Brain pericyte (primary cell): Measurements from ENCODE around the gene MIPOL1.
"Not testable (repeated sequence)": the region's sequence is repeated elsewhere in the genome, so short reads cannot be mapped to it uniquely, and the experiment has no call there.

Experiments used
- DNase-seq: peaks from one replicate; pipeline ENCODE4 v3.0.0-alpha.2; 2012; ENCODE audit warnings: low read depth, low spot score

The MIPOL1 gene

DNA sequence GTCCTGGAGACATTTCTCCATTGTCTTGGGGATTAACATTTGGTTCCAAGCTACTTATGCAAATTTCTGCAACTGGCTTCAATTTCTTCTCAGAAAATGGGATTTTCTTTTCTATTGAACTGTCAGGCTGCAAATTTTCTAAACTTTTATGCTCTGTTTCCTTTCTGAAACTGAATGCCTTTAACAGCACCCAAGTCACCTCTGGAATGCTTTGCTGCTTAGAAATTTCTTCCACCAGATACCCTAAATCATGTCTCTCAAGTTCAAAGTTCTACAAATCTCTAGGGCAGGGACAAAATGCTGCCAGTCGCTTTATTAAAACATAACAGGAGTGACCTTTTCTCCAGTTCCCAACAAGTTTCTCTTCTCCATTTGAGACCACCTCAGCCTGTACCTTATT lies 264.7 kb downstream of the MIPOL1 start:
- DNase-seq, result not testable (repeated sequence)

DNA sequence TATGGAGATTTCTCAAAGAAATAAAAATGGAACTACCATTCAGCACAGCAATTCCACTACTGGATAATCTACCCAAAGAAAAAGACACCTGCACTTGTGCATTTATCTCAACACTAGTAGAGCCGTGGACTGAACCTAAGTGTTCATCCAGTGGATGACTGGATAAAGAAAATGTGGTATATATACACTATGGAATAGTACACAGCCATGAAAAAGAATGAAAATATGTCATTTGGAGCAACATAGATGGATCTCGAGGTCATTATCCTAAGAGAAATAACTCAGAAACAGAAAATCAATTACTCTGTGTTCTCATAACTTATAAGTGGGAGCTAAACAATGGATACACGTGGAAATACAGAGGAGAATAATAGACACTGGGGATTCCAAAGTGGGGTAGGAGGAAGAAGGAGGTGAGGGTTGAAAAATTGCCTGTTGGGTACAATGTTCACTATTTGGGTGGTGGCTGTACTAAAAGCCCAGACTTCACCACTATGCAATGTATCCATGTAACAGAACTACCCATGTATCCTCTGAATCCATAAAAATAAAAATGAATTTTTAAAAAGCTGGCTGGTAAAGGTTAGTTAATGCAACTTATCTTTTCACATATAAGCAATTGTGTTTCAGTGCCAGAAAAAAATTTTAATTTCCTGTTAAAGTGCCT lies 266.6 kb downstream of the MIPOL1 start:
- DNase-seq, result no peak

DNA sequence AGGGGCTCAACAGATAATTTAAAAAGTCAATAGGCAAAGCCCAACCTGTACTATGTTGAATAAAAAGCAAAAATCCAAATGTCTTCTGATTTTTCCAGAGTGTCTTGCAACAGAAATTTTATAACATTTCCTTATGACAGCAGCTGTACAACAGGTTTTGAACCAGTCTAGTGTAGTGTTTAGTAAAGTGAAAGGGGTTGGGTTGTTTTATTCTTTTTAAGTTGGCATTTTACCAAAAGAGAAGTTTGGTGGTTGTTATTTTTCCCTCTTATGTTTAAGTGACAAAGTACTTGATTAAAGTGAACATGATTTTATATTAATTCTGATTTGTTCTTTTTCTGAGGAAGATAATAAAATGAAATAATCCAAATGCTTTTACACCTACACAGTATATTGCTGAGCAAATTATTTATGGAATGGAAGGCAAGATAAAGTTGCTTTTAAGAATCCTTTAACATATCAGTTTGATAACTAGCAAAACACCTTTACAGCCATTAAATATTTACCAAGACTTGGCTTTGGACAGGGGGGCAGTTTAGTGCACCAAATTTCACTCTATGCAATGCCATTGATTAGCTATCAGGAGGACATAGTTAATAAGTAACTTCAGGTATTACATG lies 268.4 kb downstream of the MIPOL1 start:
- DNase-seq, result no peak

DNA sequence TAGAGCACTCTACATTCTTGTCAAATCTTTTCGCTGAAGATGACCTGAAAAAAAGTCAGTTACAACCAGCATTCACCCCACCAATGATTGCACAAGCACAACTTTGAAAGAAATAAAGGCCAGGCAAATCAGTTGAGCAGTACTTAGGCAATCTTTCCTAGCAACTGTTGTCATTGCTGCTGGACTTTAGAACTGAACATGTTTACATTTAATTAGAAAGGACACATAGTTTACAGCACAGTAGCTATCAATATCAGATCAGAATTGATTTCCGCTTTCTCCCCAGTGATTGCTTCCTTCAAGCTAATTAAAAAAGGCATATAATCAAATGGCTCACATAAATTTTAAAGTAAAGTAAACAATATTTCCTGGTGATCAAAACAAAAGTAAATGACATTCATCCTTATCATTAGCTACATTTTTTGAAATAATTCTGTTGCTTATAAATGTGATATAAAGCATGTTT lies 268.9 kb downstream of the MIPOL1 start:
- DNase-seq, result no peak

DNA sequence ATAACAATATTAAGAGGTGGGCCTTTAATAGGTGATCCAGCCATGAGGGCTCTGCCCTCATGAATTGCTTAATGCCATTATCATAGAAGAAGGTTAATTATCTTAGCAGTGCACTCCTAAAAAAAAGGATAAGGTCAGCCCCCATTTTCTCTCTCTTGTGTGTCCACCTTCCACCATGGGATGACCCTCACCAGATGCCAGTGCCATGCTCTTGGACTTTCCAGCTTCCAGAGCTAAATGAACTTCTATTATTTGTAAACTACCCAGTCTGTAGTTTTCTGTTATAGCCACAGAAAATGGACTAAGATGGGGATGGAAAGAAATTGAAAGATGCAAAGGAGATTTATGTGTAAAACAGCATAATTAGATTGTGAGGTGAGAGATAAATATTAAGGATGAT lies 271.9 kb downstream of the MIPOL1 start:
- DNase-seq, result no peak

DNA sequence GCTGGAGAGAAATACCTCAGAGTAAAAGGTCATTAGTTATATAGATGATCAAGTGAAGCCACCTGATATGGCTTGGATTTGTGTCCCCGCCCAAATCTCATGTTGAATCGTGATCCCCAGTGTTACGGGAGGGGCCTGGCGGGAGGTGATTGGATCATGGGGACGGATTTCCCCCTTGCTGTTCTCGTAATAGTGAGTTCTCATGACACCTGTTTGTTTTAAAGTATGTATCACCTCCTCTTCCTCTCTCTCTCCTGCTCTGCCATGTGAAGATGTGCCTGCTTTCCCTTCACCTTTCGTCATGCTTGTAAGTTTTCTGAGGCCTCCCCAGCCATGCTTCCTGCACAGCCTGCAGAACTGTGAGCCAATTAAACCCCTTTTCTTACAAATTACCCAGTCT lies 272.5 kb downstream of the MIPOL1 start:
- no peak for DNase-seq

DNA sequence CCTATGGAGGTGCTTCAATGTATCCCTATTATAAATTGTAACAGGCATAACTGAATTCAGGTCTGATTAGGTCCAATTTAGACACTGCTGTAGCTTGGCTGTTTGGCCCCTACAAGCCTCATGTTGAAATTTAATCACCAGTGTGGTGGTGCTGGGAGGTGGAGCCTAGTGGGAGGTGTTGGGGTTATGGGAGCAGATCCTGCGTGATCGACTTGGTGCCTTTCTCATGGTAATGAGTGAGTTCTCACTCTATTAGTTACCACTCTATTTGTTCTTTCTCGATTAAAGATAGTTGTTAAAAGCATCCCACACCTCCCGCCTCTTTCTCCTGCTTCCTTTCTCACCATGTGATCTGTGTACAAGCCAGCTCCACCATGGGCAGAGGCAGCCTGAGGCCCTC lies 275.2 kb downstream of the MIPOL1 start:
- DNase-seq, result no peak

DNA sequence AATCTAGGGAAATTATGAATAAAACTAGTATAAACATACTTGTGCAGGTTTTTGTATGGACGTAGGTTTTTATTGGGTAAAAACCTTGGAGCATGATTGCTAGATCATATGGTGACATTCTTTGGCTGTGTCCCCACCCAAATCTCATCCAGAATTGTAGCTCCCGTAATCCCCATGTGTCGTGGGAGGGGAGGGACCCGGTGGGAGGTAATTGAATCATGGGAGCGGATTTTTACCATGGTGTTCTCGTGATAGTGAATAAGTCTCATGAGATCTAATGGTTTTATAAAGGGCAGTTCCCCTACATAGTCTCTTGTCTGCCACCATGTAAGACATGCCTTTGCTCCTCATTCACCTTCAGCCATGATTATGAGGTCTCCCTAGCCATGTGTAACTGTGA lies 276.5 kb downstream of the MIPOL1 start:
- no peak for DNase-seq

DNA sequence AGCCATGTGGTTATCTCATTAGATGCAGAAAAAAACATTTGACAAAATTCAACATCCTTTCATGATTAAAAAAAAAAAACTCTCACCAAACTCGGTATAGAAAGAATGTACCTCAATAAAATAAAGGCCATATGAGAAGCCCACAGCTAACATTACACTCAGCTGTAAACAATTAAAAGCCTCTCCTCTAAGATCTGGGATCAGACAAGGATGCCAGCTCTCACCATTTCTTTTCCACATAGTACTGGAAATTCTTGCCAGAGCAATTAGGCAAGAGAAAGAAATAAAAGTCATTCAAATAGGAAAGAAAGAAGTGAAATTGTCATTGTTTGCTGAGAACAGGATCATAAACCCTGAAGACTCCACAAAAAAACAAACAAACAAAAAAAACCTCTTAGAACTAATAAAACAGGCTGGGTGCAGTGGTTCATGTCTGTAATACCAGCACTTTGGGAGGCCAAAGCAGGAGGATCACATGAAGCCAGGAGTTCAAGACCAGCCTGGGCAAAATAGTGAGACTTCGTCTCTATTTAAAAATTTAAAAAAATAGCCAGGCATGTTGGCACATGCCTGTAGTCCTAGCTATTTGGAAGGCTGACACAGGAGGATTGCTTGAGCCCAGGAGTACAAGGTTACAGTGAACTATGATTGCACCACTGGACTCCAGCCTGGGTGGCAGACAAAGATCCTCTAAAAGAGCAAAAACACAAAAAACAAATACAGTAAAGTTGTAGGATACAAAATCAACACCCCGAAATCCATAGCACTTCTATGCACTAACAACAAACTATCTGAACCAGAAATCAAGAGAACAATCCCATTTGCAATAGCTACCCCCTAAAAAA lies 282.9 kb downstream of the MIPOL1 start:
- DNase-seq, result no peak

DNA sequence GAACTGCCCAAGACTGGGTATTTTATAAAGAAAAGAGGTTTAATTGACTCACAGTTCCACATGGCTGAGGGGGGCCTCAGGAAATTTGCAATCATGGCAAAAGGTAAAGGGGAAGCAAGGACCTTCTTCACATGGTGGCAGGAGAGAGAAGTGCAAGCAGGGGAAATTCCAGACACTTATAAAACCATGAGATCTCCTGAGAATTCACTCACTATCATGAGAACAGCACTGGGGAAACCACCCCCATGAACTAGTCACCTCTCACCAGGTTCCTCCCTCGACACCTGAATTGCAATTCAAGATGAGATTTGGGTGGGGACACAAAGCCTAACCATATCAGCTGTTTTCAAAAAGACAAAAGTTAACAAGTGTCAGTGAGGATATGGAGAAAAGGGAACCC lies 284.7 kb downstream of the MIPOL1 start:
- no peak for DNase-seq

DNA sequence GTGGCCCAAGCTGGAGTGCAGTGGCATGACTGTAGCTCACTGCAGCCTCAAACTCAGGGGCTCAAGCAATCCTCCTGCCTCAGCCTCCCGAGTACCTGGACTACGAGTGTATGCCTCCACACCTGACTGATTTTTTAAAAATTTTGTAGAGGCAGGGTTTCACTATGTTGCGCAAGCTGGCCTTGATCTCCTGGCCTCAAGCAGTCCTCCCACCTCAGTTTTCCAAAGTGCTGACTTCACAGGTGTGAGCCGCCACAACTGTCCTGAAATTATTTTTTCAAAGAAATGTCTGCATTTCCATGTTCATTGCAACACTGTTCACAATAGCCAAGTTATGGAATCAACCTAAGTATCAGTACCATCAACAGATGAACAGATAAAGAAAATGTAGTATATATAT lies 285.9 kb downstream of the MIPOL1 start:
- DNase-seq, result no peak

DNA sequence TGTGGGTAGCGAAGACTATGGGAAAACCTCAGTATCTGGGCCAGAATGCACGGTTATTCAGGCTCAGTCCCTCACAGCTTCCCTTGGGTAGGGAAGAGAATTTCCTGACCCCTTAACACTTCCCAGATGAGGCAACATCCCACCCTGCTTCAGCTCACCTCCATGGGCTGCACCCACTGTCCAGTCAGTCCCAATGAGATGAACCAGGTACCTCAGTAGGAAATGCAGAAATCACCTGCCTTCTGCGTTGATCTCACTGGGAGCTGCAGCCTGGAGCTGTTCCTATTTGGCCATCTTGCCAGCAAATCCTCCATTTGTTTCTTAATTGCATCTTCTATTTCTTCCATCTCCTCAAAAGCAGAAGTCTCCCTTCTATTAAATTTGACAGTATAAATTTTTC lies 292.9 kb downstream of the MIPOL1 start:
- DNase-seq, result no peak

DNA sequence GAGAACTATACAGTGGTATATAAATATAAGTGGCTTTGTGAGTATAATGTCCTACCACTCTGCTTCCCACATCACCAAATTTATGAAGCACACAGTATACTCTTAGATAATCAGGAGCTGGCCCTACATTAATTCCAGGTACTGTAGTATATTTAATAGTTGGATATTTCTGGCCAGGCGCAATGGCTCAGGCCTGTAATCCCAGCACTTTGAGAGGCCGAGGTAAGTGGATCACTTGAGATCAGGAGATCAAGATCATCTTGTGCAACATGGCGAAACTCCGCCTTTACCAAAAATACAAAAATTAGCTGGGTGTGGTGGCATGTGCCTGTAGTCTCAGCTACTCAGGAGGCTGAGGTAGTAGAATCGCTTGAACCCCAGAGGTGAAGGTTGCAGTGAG lies 293.3 kb downstream of the MIPOL1 start:
- DNase-seq, result no peak

DNA sequence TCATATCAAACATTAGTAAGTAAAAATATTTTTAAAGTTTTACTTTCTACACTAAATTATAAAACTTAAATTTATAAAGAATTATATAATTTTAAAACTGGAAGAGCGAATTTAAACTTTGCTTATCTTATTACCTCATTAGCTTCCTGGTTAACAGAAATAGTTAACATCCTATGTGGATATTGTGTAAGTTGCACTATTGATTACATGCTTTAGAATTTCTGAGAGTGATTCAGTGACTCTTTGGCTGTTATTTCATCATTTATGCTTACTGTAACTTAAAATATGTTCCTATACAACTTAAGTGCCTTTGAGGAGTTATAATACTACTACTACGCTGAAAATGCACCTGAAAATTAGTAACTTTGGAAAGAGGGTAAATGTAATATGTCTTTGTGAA lies 295.9 kb downstream of the MIPOL1 start:
- DNase-seq, result no peak

DNA sequence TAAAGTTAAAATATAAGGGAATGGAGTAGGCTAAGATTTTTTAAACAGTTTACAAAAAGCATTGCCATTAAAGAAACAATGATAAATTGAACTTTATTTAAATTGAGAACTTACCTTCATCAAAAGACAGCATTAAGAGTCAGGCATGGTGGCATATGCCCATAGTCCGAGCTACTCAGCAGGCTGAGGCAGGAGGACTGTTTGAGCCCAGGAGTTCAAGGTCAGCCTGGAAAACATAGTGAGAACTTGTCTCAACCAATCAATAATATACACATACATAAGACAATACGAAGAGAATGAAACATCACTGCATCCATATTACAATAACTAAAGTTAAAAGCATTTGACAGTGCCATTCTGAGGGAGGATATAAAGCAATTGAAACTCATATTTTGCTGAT lies 299.7 kb downstream of the MIPOL1 start:
- no peak for DNase-seq

DNA sequence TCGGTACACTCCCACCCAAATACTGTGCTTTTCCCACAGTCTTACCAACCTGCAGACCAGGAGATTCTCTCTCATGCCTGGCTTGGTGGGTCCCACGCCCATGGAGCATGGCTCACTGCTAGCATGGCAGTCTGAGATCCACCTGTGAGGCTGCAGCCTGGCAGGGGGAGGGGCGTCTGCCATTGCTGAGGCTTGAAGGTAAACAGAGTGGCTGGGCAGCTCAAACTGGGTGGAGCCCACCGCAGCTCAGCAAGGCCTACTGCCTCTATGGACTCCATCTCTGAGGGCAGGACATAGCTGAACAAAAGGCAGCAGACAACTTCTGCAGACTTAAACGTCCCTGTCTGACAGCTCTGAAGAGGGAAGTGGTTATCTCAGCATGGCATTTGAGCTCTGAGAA lies 304.1 kb downstream of the MIPOL1 start:
- DNase-seq, result no peak

DNA sequence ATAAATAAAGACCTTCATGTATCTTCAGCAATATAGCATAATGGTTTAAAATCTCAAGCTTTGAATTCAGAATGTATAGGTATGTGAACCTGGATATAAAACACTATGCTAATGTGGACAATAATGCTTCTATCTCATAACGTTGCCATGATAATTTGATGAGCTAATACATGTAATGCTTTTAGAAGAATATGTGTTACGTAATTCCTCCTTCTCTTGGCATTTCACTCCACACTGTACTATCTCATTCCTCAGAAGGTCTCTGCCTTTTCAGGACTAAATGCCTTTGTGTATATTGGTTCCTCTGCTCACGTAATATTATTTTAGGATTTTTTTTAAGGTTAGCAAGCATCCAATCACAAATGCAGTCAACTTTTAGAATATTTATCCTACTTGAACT lies 310.8 kb downstream of the MIPOL1 start:
- DNase-seq, result no peak

DNA sequence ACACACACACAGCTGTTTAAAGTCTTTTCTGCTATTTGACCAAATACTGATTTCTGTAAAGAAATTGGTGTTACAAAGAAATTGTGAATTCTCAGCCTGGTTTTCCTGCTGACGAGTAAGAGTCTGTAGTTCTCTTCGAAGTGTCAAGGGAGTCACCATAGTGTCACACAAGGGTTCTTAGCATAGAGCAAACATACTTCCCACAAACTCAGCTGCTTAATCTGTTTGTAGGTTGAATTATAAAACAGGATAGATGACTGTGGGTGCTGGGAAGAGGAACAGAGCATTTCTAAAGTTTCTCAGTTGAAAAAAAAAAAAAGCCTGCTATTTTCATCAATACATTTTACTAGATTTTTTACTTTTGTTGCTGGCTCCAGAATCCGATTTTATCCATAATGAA lies 314.4 kb downstream of the MIPOL1 start:
- no peak for DNase-seq

DNA sequence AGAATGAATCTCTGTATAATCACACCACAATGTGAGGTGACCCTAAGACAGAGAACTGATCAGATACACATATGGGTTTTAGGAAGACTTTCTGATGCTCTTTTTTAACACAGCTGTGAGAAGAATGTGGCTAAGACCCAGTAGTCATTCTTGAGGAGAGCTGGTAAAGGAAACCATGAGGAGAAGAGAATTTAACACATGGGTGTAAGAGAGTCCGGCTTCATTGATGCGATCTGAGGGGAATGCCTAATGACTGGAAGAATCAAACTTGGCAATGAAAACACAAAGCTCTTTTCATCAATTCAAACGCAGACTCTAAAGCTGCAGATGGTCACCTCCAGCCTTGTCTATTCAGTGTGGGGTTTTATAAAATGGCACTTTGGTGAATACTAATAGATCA lies 318.0 kb downstream of the MIPOL1 start:
- no peak for DNase-seq

DNA sequence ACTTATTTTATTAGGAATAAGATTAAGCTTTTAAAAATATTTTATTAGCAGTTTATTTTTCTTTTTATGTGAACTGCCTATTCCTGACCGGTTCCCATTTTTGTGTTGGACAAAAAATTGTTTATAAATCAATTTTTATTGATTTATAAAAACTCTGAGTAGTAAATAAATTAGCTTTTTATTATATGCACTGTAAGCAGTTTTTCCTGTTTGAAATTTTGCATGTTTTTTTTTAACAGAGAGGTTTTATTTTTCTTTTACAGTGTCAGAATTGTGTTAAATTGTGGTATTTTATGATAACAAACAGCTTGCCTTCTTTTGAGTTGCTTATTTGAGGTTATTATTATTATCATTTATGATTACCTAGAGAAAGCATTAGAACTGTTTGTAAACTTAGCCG lies 329.3 kb downstream of the MIPOL1 start:
- DNase-seq, result no peak

DNA sequence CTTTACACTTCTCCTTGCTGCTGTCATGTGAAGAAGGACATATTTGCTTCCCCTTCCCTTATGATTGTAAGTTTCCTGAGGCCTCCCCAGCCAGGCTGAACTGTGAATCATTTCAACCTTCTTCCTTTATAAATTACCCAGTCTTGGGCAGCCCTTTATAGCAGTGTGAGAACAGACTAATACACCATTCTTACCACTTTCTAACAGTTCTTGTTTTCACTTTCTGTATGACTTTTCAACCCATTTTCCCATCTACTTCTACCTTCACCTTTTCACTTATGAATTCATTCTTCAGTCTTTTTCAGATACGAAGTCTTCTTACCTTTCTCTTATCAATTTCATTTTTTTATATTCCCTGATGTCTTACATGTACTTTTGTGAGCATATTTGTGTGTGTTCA lies 342.3 kb downstream of the MIPOL1 start:
- no peak for DNase-seq

DNA sequence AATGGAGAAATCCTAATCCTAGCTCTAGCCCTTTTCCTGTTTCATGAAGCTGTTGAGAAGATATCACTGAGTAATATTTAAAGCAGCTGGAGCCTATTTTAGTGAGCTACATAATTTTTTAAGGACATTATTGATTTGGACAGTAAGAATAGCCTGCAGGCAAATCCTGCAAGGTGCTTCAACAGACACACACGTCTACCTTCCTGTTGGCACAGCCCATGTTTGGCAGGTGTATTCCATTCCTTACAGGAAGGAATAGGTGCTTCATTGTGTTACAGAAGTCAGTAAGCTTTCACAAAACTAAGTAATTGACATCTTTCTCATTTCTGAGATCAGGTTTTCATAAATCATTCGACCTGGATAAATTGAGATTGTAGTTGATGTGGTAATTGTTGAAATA lies 346.7 kb downstream of the MIPOL1 start:
- no peak for DNase-seq

DNA sequence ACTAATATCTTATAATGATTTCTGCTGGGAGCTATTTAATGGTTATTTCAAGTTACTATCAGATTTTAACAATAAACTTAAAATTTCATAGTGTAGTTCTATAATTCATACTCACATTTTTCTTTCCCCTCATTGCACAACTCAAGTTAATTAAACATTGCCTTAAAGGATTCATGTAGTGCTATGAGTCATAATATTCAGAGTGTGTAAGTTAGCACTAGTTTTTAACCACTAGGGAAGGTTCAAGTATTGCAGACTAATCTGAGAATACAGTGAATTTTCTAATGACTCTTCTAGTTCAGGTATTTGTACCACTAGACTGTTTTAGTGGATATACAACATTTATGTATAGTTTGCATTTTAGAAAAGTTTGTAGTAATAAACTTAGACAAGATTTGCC lies 347.4 kb downstream of the MIPOL1 start:
- no peak for DNase-seq
